SW480 (cell line): ENCODE data around the gene RBM17.
"Not testable (repeated sequence)": the region's sequence is repeated elsewhere in the genome, so short reads cannot be mapped to it uniquely, and the experiment has no call there.

Experiments
- DNase-seq: peaks from one replicate; pipeline ENCODE4 v3.0.0-alpha.2; 2016; ENCODE audit warnings: low spot score

The RBM17 gene

DNA sequence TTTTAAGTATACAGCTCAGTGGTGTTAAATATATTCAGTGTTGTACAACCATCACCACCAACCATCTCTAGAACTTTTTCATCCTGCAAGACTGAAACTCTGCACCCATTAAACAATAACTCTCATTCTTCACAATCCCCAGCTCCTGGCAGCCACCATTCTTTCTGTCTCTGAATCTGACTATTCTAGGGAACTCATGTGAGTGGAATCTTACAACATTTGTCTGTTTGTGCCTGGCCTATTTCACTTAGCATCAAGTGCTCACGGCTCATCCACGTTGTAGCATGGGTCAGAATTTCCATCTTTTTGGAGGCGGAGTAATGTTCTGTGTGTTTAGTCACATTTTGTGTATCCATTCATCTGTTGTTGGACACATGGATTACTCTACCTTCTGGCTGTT, 73.1 kb downstream of the RBM17 start:
- no peak for DNase-seq

DNA sequence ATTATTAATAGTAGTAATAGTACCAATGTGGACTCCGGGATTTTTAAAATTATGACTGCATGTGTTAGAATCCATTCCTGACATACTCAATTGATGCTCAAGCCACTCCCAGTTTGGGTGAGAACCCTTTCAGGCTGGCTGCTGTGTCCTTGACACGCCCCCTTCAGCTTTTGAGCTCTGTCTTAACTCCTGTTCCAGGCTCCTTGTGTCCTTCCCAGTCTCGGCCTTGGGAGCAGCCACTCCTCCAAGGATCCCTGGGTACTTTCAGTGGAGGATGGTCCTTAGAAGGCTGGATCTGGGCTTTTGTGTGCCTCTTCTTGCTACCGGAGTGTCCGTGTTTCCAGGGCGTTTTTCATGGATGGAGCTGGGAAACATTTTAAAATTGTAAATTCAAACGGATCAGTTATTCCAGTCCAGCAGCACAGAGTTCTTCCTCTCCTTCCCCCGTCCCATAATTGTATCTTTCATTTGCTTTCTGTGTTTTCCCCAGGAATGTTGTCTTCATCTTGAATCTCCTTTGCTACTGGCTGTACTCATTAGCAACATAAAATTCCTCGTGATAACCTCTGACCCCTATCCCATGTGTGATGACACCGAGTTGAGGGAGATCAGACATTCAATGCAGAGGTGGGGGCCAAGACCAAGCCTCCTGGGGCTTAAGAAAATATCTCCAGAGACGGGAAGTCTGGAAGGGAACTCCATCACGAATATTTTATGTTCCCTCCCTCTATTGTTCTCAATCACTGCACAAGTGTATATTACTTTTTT, 73.9 kb downstream of the RBM17 start:
- DNase-seq: no peak

DNA sequence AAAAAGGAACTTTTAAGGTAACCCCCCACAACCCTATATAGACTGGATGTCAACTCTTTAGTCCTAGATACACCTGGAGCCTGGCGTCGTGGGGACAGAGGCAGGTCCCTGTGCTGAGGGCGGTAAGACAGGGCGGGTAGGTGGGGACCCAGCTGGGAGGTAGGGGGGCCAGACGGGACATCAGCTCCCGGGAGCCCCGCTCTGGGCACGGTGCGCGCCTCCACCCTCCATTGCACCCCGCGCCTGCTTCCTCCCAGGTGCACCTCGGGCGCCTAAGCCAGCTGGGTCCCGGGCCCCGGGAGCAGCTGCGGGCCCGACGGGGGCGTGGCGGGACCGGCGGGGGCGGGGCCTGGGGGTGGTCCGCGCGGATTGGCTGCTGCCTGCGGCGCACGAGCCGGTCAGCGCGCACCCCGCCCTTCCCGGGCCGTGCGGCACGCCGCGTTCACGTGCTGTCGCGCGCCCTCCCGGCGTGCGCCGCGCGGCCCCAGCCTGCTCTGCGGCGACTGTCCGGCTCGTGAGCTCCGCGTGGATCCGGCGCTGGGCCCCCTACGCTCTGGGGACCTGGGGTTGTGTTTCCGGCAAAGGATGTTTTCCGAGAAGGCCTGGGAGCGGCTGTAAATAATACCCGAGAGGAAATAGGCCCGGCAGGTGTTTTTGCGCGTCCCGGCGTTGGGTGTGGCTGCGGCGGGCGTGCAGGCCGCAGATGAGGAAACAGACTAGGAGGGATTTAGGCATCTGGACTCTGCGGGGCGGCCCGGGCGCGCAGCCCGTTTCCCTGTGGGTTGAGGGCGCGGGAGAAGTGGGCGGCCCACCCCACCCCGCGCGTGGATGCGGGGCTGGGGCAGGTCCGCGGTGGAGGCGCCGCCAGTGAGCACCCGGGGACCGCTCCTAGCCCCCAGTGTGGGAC, 74.8 kb downstream of the RBM17 start:
- DNase-seq: peak; percentile 87

DNA sequence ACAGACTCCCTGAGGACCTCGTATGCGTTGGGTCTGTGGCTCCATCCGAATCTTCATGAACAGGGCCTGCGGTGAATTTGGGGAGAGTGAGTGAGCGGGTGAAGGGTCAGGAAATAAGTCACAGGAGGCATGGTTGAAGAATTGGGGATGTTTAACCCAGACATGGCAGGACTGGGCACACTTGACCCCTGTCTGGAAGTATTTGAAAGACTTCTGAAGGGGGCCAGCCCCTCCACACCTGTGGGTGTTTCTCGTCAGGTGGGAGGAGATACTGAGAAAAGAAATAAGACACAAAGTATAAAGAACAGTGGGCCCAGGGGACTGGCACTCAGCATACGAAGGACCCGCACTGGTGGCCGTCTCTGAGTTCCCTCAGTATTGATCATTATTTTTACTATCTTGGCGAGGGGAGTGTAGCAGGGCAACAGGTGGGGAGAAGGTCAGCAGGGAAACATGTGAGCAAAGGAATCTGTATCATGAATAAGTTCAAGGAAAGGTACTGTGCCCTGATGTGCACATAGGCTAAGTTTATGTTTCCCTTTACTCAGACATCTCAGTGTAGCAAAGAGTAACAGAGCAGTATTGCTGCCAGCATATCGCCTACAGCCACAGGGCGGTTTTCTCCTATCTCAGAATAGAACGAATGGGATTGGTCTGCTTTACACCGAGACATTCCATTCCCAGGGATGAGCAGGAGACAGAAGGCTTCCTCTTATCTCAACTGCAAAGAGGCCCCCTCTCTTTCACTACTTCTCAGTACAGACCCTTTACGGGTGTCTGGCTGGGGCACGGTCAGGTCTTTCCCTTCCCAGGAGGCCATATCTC, 75.6 kb downstream of the RBM17 start:
- DNase-seq: no peak

- DNase-seq: no peak
Measured at GRCh38 chr10:6165221-6165725, 76.4 kb downstream of the RBM17 start.

GRCh38 chr10:6165933-6166332, 77.1 kb downstream of the RBM17 start:
- not testable (repeated sequence) for DNase-seq
